Activated T-cell treated with anti-CD3 and anti-CD28 coated beads for 48 hours (primary cell): ENCODE measurements around the gene SLC6A7.
"Not testable (repeated sequence)": the region's sequence is repeated elsewhere in the genome, so short reads cannot be mapped to it uniquely, and the experiment has no call there.

Experiments used
- DNase-seq: peaks from one replicate; pipeline ENCODE4 v3.0.0-alpha.2; 2020; ENCODE audit warnings: low read depth

Gene SLC6A7

DNA sequence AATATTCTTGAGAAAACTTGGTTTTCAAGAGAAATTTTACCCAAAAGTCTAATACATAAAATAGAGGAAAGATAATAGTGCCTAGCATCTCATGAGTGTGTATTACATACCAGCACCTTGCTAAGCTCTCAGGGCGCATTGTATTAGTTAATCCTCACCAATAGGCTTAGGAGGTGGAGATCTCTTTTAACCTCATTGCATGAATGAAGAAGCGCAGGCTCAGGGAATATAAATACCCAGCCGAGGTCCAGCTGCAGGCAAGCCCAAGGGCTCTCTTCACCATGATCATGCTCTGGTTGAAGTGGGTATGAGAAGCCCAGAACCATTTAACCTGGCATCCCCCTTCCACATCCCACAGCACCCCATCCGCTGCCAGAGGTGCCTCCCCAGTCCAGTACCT lies 53.7 kb downstream of the SLC6A7 start:
- DNase-seq: no peak

DNA sequence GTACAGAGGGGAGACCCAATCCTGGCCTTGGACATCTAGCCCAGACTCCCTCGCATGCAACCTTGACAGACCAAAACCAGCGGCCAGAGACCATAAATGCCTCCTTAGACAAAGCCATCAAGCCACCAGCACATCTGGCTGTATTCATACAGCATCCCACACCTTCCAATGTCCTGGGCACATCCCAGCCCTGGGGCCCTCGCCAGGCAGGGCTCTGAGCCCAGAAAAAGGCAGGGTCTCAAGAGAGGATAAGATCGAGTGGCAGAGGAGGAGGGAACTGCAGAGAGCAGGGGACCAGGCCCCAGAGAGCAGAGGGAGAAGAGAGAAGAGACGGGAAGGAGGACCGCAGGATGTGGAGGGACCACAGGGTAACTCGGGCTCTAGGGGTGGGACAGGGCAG lies 54.3 kb downstream of the SLC6A7 start:
- DNase-seq: no peak

DNA sequence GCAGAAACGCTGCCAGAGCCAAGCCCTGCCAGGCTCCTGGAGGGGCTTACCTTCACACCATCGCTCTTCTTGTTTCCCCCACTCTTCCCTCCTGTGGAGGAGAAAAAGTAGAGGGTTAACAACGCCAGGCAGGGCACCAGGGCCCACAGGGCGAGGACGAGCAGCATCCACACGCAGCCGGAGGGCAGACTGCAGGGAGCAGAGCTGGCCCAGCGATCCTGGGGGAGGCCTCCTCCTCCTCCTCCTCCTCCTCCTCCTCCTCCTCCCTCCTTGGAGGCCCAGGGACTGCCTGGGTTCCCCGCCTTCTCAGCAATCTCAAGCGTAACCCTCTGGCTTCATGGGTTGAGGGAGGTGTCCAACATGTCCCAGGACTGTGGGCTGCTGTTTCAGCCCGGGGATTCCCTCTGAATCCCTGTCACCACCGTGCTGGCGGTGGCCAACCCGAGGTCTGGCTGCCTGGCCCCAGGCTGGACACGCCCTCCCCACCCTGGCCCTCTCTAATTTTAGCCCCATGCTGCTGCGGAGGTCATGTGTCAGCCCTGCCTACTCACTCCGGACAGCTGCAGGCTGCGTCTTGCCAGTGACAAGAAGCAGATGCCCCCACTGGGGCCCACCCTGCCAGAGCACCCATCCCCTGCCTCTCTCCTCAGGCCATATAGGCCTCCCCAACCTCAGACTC lies 55.4 kb downstream of the SLC6A7 start:
- no peak for DNase-seq

DNA sequence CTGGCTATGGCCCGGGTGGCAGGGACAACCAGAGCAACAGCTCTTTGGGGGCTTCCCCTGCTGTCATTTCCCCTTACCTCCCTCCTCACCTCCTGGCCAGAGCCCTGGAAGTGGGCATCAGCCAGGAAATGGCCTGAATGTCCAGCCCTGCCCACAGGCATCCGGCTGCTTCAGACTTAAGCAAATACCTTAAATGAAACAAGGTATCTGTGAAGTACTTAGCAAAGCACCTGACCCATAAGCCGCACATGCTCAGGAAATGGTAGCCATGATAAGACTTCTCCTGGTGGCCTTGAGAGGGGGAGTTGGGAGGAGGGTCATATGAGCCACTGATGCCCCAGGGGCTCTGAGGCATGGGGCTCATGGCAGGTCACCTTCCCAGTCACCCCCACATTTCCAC lies 55.9 kb downstream of the SLC6A7 start:
- no peak for DNase-seq

DNA sequence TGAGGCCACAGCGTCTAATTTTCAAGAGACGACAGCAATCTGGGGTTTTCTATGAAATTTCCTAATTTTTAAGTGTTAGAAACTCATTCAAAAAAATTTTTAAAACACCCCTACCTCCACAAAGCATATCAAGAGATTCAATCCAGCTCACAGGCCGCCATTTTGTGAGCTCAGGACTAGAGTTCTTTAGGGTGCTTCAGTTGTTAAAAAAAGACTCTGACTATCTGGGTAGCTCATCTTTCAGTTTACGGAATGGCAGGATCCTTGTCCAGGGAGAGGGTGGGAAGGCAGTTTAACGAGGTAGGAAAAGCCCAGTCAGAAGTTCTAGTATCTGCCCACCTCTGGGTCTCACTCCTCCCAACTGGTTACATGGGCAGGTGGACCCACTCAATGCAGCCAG lies 56.6 kb downstream of the SLC6A7 start:
- DNase-seq: no peak

DNA sequence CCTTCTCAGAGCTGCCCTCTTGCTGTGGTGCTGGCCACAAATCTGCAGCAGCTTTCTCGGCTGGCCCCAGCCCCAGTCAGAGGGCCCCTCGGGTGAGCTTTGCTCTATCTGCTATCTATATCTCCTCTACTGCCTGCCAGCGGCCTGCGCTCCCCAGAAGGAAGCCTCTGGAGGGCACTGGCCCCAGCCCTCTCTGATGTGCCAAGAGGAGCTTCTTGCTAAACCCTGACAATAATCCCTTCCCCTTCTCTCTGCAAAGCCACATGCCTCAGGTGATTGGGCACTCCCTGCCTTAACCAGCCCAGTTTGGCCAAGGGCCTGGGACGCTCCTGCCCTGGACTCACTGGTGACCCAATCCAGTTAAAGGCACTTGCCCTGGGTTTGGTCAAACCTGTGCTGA lies 57.0 kb downstream of the SLC6A7 start:
- DNase-seq: no peak

DNA sequence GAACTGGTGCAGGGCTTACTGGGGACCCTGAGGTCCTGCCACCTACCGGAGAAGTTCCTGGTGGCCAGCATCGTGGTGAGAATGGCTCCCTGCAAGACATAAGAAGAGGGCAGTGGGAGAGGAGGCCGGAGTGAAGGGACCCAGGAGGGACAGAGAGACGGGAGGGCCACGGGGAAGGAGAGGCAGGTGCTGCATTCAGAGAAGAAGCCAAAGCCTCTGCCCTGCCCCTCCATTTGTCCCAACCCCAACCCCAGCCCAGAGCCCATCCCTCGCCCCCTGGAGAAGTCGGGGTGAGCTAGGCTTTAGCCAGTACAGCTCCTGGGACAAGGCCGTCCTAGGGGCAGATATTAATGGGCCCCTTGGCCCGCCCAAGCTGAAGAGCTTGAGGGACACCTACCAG lies 57.9 kb downstream of the SLC6A7 start:
- DNase-seq: no peak

DNA sequence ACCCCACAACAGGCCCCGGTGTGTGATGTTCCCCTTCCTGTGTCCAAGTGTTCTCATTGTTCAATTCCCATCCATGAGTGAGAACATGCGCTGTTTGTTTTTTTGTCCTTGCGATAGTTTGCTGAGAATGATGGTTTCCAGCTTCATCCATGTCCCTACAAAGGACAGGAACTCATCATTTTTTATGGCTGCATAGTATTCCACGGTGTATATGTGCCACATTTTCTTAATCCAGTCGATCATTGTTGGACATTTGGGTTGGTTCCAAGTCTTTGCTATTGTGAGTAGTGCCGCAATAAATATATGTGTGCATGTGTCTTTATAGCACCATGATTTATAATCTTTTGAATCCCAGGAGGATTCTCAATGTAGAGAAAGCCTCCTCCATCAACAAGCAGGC lies 58.6 kb downstream of the SLC6A7 start:
- not testable (repeated sequence) for DNase-seq

DNA sequence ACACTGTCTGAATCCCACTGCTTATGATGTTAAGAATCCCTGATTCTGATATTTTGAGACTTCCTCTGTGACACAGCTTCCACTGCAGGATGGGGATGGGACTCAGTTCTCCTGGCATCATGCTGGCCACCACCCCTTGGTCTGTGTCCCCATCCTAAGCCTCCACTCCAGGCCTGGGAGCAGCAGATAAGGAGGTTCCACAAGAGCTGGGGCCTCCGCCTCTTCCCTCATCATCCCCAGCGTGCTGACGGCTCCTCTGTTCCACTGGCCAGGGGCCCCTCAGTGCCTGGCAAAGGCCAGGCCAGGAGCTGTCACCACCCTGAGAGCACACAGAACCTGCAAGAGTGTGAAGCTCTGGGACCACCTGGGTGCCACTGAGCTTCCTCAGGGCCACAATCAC lies 59.1 kb downstream of the SLC6A7 start:
- DNase-seq: no peak

DNA sequence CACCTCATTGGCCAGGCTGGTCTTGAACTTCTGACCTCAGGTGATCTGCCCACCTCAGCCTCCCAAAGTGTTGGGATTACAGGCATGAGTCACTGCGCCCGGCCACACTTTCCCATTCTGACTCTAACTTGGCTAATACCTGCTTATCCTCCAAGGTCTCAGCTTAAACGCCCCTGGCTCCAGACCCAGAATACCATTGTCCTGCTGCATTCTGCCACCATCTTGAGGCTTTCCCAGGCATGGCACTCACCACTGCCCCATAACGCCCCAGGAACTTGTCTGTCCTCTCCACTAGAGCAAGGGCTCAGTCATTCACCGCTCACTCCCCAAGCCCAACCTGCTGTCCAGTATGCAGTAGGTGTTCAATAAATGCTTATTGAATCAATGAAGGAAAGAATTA lies 59.9 kb downstream of the SLC6A7 start:
- no peak for DNase-seq

DNA sequence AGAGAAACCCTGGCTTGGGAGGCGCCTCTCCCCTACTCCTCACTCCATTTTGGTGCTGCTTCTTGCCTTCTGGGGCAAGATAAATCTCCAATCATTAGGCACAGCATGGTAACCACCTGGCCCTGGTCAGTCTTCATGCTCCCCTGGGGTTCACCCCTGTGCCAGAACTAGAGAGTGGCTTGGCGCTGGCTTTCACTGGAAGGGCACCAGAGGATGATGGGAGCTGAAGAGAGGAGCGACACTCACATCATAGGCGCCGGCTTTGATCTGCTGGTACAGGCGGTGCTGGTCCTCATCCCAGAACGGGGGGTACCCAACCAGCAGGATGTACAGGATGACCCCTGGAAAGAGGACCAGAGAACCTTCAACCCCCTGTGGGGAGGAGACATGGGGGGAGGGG lies 61.6 kb downstream of the SLC6A7 start:
- no peak for DNase-seq

DNA sequence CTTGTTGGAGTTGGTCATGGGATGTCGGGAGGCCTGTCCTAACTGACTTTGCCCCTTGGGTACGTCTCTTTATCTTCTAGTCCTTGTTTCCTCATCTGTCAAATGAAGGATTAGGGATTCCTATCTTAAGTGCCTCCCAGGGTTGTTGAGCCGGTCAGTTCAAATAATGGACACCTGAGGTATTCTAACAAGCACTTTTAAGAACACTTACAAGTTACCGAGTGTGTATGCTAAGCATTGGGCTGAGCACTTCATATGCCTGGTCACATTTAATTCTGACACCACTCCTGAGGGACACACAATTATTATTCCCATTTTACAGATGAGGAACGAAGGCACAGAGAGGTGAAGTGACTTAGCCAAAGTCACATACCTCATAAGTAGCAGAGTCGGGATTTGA lies 62.6 kb downstream of the SLC6A7 start:
- no peak for DNase-seq

DNA sequence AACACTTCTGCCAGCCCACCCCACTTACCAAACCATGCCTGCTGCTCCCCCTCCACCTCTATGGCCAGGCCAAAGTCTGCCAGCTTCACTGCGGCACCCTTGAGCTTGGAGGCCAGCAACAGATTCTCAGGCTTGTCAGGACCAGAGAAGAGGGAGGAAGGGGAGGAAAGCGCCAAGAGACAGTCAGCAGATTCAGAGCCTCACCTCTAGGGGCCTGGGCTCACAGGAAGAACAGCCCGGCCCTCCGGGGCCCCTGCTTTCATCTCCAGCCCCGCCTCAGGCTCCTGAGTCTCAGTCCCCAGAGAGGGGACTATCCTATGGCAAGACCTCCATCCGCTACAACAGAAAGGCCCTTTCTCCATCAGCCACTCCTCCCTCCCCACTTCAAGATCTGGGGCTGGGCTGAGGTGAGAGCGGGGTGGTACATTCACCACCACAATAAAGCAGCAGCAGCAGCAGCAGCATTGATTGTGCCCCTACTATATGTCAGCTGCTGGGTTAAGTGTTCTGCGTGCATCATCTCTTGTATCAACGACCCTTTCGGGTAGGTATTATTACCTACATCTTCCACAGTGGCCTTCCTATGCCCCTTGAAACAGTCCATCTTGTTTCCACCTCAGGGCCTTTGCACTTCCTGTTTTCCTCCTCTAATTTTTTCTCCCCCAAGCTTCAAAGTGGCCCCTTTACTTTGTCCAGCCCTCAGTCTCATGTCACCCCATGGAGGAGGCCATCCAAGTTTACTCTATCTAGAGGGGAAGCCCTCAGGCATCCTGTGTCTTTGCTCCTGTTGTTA lies 63.8 kb downstream of the SLC6A7 start:
- DNase-seq: no peak

DNA sequence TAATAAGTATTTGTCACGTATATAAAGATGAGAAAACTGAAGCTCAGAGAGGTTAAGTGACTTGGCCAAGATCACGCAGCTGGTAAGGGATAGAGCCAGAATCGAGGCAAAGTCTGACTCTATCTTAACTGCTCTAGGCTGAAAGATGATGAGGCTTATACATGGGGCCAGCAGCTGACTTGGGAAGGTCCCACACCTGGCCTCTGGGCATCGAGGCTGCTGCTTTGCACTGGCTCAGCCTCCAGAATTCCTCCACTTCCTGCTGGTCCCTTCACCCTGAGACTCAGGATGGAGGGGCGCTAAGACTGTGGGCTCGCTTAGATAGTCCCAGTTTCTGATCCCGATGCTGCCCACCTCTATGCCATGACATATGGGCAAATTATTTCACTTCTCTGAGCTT lies 64.5 kb downstream of the SLC6A7 start:
- DNase-seq: no peak

DNA sequence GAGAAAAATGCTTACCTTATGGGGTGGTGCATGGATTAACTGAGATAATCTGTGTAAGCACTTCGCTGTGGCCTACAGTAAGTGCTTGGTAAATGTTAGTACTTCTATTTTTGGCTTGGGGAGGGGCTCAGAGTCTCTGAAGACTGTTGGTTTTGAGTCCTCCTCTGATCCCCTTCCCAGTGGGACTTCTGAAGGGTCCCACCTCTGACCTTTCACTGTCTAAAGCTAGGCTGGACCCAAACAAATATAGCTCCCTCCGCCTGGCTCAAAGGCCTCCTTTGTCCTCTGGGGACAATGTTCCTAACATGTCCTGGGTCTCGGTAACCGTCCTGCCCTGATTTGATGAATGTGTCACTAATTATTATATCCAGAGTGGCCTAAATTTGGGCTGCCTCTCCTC lies 64.9 kb downstream of the SLC6A7 start:
- DNase-seq: no peak

DNA sequence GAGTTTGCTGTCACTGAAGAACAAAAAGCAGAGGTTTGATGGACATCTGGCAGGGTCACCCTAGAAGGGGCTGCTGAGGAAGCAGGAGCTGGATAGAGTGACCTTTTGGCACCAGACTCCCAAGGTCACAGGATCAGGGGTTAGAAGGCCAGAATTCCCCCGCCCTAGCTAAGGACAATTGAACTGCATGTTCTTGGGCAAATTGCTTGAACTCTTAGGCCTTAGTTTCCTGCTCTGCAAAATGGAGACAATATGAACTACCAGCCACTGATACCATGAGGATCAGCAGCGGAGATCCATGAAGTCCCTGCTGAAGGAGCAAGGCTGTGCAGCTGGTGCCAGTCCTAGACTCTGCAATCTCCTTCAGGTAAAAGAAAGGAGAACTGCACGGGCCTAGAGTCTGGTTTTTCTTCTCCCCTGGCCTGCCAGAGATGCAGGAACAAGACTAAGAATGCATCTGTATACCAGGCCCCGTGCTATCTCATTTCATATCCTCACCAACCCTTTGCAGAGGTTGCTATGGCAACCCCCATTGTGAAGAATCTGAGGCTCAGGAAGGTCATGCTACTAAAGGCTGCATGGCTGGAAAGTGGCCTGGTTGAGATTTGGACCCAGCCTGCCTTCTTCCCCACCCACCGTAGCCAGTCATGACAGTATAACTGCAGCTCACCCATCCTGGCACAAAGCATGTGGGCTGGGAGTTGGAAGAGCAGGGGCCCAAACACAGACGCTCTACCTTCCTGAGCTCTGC lies 66.0 kb downstream of the SLC6A7 start:
- DNase-seq: no peak

DNA sequence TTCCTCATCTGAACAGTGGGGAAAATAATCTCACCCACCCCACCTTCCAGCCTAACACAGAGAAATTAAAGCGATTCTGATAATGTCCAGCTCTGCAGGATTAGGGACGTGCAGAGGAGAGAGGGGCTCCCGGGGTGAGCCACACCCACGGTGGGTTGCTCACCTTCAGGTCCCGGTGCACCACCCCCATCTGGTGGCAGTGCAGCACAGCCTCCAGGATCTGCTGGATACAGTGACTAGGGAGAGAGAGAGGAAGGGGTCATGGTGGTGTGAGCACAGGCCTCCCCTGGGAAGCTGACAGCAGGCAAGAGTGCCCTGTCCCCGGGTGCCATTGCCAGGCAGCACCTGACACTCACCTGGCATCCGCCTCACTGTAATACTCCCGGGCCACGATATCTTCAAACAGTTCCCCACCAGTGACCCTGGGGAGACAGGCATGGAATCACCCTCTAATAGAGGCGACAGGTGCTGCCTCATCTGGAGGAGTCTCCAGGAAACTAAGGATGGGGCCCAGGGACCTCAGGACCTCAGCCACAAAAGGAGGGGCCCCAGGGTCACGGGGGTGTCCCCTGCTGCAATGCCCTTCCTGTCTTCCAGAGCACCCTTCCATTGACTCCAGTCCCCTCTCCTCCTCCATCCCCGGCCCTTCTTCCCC lies 66.7 kb downstream of the SLC6A7 start:
- DNase-seq: no peak

DNA sequence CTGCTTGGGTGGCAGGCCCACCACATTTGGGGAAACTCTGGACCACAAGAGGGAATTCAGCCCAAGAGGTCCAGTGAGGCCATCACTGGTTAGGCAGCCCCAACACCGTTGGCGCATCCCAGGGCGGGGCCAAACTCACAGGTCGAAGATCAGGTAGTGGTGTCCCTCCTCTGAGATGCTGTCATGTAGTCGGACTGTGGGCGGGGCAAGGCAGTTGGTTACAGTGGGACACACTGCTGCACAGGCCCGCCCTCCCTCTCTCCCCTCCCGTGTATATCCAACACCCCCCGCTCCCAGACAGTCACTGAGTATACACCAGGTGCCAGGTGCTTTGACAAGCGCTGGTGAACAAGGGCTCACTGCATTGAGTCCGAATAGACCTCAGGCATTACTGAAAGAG lies 67.6 kb downstream of the SLC6A7 start:
- no peak for DNase-seq

DNA sequence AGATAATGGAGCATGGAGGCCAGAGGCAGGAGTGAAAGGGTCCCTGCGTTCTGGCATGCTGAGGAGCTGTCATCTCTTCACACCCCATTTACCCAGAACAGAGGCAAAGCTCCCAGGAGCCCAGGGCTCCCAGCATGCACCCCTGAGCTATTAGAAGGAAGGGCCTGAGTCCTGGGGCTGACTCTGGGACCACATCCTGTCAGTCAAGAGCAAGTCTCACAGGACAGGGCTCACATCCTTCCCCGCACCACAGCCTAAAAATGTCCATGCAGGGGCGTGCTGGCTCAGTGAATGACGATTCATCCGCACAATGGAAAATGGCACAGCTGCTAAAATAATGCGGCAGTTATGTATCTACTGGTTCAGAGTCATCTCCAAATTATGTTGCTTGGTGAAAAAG lies 68.3 kb downstream of the SLC6A7 start:
- no peak for DNase-seq
